GM18526 (cell line): ENCODE measurements around the gene XRCC2.

Source experiments
- POLR2A ChIP-seq: IDR thresholded peaks from 3 replicates; pipeline ENCODE4 v1.6.1; 2011; ENCODE audit not compliant: insufficient read length; ENCODE audit errors: extremely low read depth

Gene XRCC2

GRCh38 chr7:152667958-152668357 lies 8.0 kb downstream of the XRCC2 start:
- TF ChIP-seq POLR2A = no peak

GRCh38 chr7:152666078-152666477 lies 9.9 kb downstream of the XRCC2 start:
- TF ChIP-seq POLR2A = no peak

- TF ChIP-seq POLR2A = no peak
These were observed 11.3 kb downstream of the XRCC2 start for GRCh38 chr7:152664636-152665035.

- no peak for TF ChIP-seq POLR2A
These were observed 12.0 kb downstream of the XRCC2 start for GRCh38 chr7:152663931-152664330.

GRCh38 chr7:152663148-152663740 lies 12.7 kb downstream of the XRCC2 start:
- TF ChIP-seq POLR2A = no peak

- TF ChIP-seq POLR2A = no peak
These were observed 14.5 kb downstream of the XRCC2 start for GRCh38 chr7:152661479-152661878.

- no peak for TF ChIP-seq POLR2A
These were observed 15.9 kb downstream of the XRCC2 start for GRCh38 chr7:152660021-152660420.

- no peak for TF ChIP-seq POLR2A
These were observed 21.0 kb downstream of the XRCC2 start for GRCh38 chr7:152654971-152655370.

- TF ChIP-seq POLR2A = no peak
These were observed 26.7 kb downstream of the XRCC2 start for GRCh38 chr7:152649220-152649619.

- TF ChIP-seq POLR2A = no peak
These were observed 28.9 kb downstream of the XRCC2 start for GRCh38 chr7:152647009-152647408.

- TF ChIP-seq POLR2A = no peak
These were observed 31.9 kb downstream of the XRCC2 start for GRCh38 chr7:152643979-152644559.

GRCh38 chr7:152641384-152641783 lies 34.6 kb downstream of the XRCC2 start:
- TF ChIP-seq POLR2A = no peak

GRCh38 chr7:152640829-152641228 lies 35.1 kb downstream of the XRCC2 start:
- no peak for TF ChIP-seq POLR2A

GRCh38 chr7:152637920-152638580 lies 37.9 kb downstream of the XRCC2 start:
- no peak for TF ChIP-seq POLR2A

- TF ChIP-seq POLR2A = no peak
These were observed 38.8 kb downstream of the XRCC2 start for GRCh38 chr7:152637161-152637560.

- no peak for TF ChIP-seq POLR2A
These were observed 39.5 kb downstream of the XRCC2 start for GRCh38 chr7:152636441-152636840.

GRCh38 chr7:152633504-152633903 lies 42.4 kb downstream of the XRCC2 start:
- TF ChIP-seq POLR2A = no peak
